ENCODE results near the gene MEGF6. TPM values are rescaled to one million over a fixed set of nuclear protein-coding genes. Genes with fewer than 3 reads are reported as not detected.
A peak's percentile ranks its signal among the peaks of the same experiment; 100 is the strongest.

The MEGF6 gene
- total and polyA plus RNA-seq, 11 donors, result 1.9 to 16.2 (median 5.1) TPM

- WGBS, 4 donors, result 86 to 92% (median 89%) methylated on average over 19 to 34 of the region's 34 CpGs
- Histone ChIP-seq H3K27ac (no peak overlapping the region), H3K4me3 (no peak overlapping the region), H3K36me3 (no peaks in the 10 kb centered on the region), H3K4me1 (peaks cover 0 to 12% (median 8%) of the 10 kb centered on the region in 12 donors), H3K9me3 (no peaks in the 10 kb centered on the region), H3K27me3 (no peaks in the 10 kb centered on the region)
- ATAC-seq (no peak), DNase-seq (peak in 3 of 5 donors; percentile 20 to 54 (median 22))
- intact Hi-C loops (cut with DNase I), result no loop called here
- TF ChIP-seq CTCF (IDR thresholded peaks at IDR 0.05) (no peak), POLR2A (IDR thresholded peaks at IDR 0.05) (no peak)
These were observed 142.8 kb downstream of the MEGF6 start for GRCh38 chr1:3468236-3469103.

- TF ChIP-seq POLR2A (IDR thresholded peaks at IDR 0.05), result no peak
- H3K27me3 ChIP-seq, result no peaks in the 10 kb centered on the region
- H3K36me3 ChIP-seq, result no peaks in the 10 kb centered on the region
- peak in 3 of 5 donors; percentile 22 to 49 (median 24) for DNase-seq
- no peak overlapping the region for H3K4me3 ChIP-seq
- H3K9me3 ChIP-seq, result no peaks in the 10 kb centered on the region
- H3K27ac ChIP-seq, result no peak overlapping the region
- intact Hi-C loops (cut with DNase I), result no loop called here
- 85 to 92% (median 88%) methylated on average over 16 to 35 of the region's 35 CpGs for WGBS, 4 donors
- no peak for ATAC-seq
- peaks cover 0 to 12% (median 8%) of the 10 kb centered on the region in 12 donors for H3K4me1 ChIP-seq
These were observed 143.9 kb downstream of the MEGF6 start for GRCh38 chr1:3467096-3468036.

- intact Hi-C loops (cut with DNase I), result no loop called here
- Histone ChIP-seq H3K9me3 (no peaks in the 10 kb centered on the region), H3K27me3 (no peaks in the 10 kb centered on the region), H3K27ac (no peak overlapping the region), H3K36me3 (no peaks in the 10 kb centered on the region), H3K4me1 (peaks cover 0 to 6% (median 4%) of the 10 kb centered on the region in 12 donors), H3K4me3 (no peak overlapping the region)
- no peak for TF ChIP-seq CTCF (IDR thresholded peaks at IDR 0.05)
- no peak for TF ChIP-seq POLR2A (IDR thresholded peaks at IDR 0.05)
- ATAC-seq (no peak), DNase-seq (peak in 2 of 5 donors; percentile 13 to 47)
- 91 to 96% (median 92%) methylated on average over 9 to 16 of the region's 16 CpGs for WGBS, 4 donors
These were observed 144.8 kb downstream of the MEGF6 start for GRCh38 chr1:3466366-3467075.

- Histone ChIP-seq H3K4me3 (no peak overlapping the region), H3K4me1 (peaks cover 0 to 2% (median 0%) of the 10 kb centered on the region in 12 donors), H3K9me3 (no peaks in the 10 kb centered on the region), H3K36me3 (no peaks in the 10 kb centered on the region), H3K27ac (no peak overlapping the region), H3K27me3 (no peaks in the 10 kb centered on the region)
- intact Hi-C loops (cut with DNase I), result no loop called here
- TF ChIP-seq POLR2A (IDR thresholded peaks at IDR 0.05), result no peak
- no peak for TF ChIP-seq CTCF (IDR thresholded peaks at IDR 0.05)
- DNase-seq (peak in 1 of 5 donors; percentile 14), ATAC-seq (no peak)
- 82 to 93% (median 89%) methylated on average over 17 of the region's 17 CpGs for WGBS, 4 donors
These were observed 145.4 kb downstream of the MEGF6 start for GRCh38 chr1:3465935-3466321.

All from heart left ventricle (tissue), 16 donors.